Skin epidermis (tissue), 12 donors: ENCODE data around the gene ZNF787.
A peak's percentile ranks its signal among the peaks of the same experiment; 100 is the strongest.

Experiments used
- H3K27ac ChIP-seq, 21 experiments: fragments of 200-600 bp; sonication (generic) in 11 of 21; one replicate each; pipeline ENCODE4 v1.5.0; 2020; ENCODE audit warnings: mild to moderate bottlenecking in 3 of 21, inconsistent platforms in 2 of 21, moderate library complexity in 2 of 21
- H3K4me3 ChIP-seq, 7 experiments: fragments of 200-600 bp; sonication (generic) in 2 of 7; one replicate each; pipeline ENCODE4 v1.5.0; 2020; ENCODE audit warnings: inconsistent platforms in 2 of 7, mild to moderate bottlenecking in 2 of 7, moderate library complexity in 1 of 7

ZNF787 gene

GRCh38 chr19:56145698-56146097 lies 24.6 kb upstream of the ZNF787 start:
- no peak overlapping the region for H3K27ac ChIP-seq
- H3K4me3 ChIP-seq, result no peak overlapping the region

- no peak overlapping the region for H3K27ac ChIP-seq
These were observed 23.7 kb upstream of the ZNF787 start for GRCh38 chr19:56144831-56145230.

GRCh38 chr19:56144376-56144775 lies 23.3 kb upstream of the ZNF787 start:
- Histone ChIP-seq H3K27ac (no peak overlapping the region), H3K4me3 (no peak overlapping the region)

More at GRCh38 chr19:56144831-56145230, 23.7 kb upstream of the ZNF787 start:
- no peak overlapping the region for H3K4me3 ChIP-seq

- Histone ChIP-seq H3K4me3 (no peak overlapping the region), H3K27ac (peak overlapping the region in 5 of 21 experiments; percentile 0 to 52 (median 38))
These were observed 21.9 kb upstream of the ZNF787 start for GRCh38 chr19:56142897-56143434.

GRCh38 chr19:56142087-56142787 lies 21.1 kb upstream of the ZNF787 start:
- H3K27ac ChIP-seq, result peak overlapping the region in 14 of 21 experiments; percentile 9 to 91 (median 85)

GRCh38 chr19:56141417-56141993 lies 20.4 kb upstream of the ZNF787 start:
- Histone ChIP-seq H3K27ac (peak overlapping the region; percentile 31 to 91 (median 84)), H3K4me3 (peak overlapping the region; percentile 38 to 67 (median 51))

More at GRCh38 chr19:56142087-56142787, 21.1 kb upstream of the ZNF787 start:
- H3K4me3 ChIP-seq, result peak overlapping the region in 6 of 7 experiments; percentile 38 to 67 (median 53)

GRCh38 chr19:56140583-56141416 lies 19.7 kb upstream of the ZNF787 start, which contains the start of gene ZNF444:
Gene ZNF444, plus strand, starts transcription at chr19:56141287. Its CDS starts 5,625 bp downstream, at chr19:56146912.
- Histone ChIP-seq H3K4me3 (peak within 1 kb of the TSS; percentile 38 to 67 (median 51)), H3K27ac (peak within 1 kb of the TSS; percentile 31 to 91 (median 84))

- peak overlapping the region; percentile 38 to 67 (median 51) for H3K4me3 ChIP-seq
- peak overlapping the region; percentile 13 to 91 (median 84) for H3K27ac ChIP-seq
These were observed 18.9 kb upstream of the ZNF787 start for GRCh38 chr19:56139847-56140582.

GRCh38 chr19:56138069-56138468 lies 17.0 kb upstream of the ZNF787 start:
- H3K4me3 ChIP-seq, result no peak overlapping the region
- H3K27ac ChIP-seq, result no peak overlapping the region

- Histone ChIP-seq H3K4me3 (no peak overlapping the region), H3K27ac (no peak overlapping the region)
These were observed 16.3 kb upstream of the ZNF787 start for GRCh38 chr19:56137405-56137804.

GRCh38 chr19:56136362-56136761 lies 15.3 kb upstream of the ZNF787 start:
- Histone ChIP-seq H3K27ac (no peak overlapping the region), H3K4me3 (no peak overlapping the region)

- Histone ChIP-seq H3K4me3 (no peak overlapping the region), H3K27ac (no peak overlapping the region)
These were observed 13.5 kb upstream of the ZNF787 start for GRCh38 chr19:56134654-56134921.

GRCh38 chr19:56133858-56134653 lies 13.0 kb upstream of the ZNF787 start:
- Histone ChIP-seq H3K4me3 (no peak overlapping the region), H3K27ac (no peak overlapping the region)

GRCh38 chr19:56132316-56132822 lies 11.3 kb upstream of the ZNF787 start:
- H3K4me3 ChIP-seq, result no peak overlapping the region
- peak overlapping the region in 2 of 21 experiments; percentile 2 to 54 for H3K27ac ChIP-seq

GRCh38 chr19:56131651-56132050 lies 10.6 kb upstream of the ZNF787 start:
- Histone ChIP-seq H3K4me3 (no peak overlapping the region), H3K27ac (no peak overlapping the region)

GRCh38 chr19:56130006-56130405 lies 8.9 kb upstream of the ZNF787 start:
- H3K4me3 ChIP-seq, result no peak overlapping the region
- H3K27ac ChIP-seq, result no peak overlapping the region

GRCh38 chr19:56126983-56127780 lies 6.1 kb upstream of the ZNF787 start:
- Histone ChIP-seq H3K4me3 (no peak overlapping the region), H3K27ac (no peak overlapping the region)
